Osteocyte (in vitro differentiated cells): ENCODE data around the gene USB1. TPM values are rescaled to one million over a fixed set of nuclear protein-coding genes. Genes with fewer than 3 reads are reported as not detected.

ENCODE experiments used
- DNase-seq: peaks from one replicate; pipeline ENCODE4 v3.0.0; 2021; ENCODE audit warnings: mixed read lengths; ENCODE audit not compliant: unreplicated experiment; ENCODE audit errors: extremely low spot score
- H3K27ac Mint-ChIP-seq: one replicate; pipeline ENCODE4 v1.8.0; 2021; ENCODE audit warnings: mild to moderate bottlenecking, mixed read lengths; ENCODE audit not compliant: unreplicated experiment
- H3K27me3 Mint-ChIP-seq: one replicate; pipeline ENCODE4 v1.8.0; 2021; ENCODE audit warnings: mixed read lengths; ENCODE audit not compliant: unreplicated experiment
- H3K36me3 Mint-ChIP-seq: one replicate; pipeline ENCODE4 v1.8.0; 2021; ENCODE audit warnings: mixed read lengths; ENCODE audit not compliant: unreplicated experiment
- H3K4me1 Mint-ChIP-seq: one replicate; pipeline ENCODE4 v1.8.0; 2021; ENCODE audit warnings: mixed read lengths; ENCODE audit not compliant: unreplicated experiment
- H3K4me3 Mint-ChIP-seq: one replicate; pipeline ENCODE4 v1.8.0; 2021; ENCODE audit warnings: mild to moderate bottlenecking, moderate library complexity, mixed read lengths; ENCODE audit not compliant: unreplicated experiment
- H3K9me3 Mint-ChIP-seq: one replicate; pipeline ENCODE4 v1.8.0; 2021; ENCODE audit warnings: mixed read lengths; ENCODE audit not compliant: unreplicated experiment
- CTCF ChIP-seq: fragments of 200-600 bp; sonication (generic); IDR thresholded peaks from 2 replicates; pipeline ENCODE4 v1.5.0; 2021; ENCODE audit warnings: antibody characterized with exemption, mild to moderate bottlenecking, moderate library complexity
- total RNA-seq: library from RNA; stranded (reverse); gene quantifications from 2 replicates; pipeline ENCODE4 v1.2.1, GENCODE V29; 2021

The USB1 gene
- total RNA-seq, 1 donor from 2014 or later: 45.5 TPM

- no peak for DNase-seq
- Mint-ChIP-seq H3K27ac (no peak overlapping the region), H3K36me3 (no peaks in the 10 kb centered on the region), H3K4me1 (peaks cover 2% of the 10 kb centered on the region), H3K9me3 (no peaks in the 10 kb centered on the region), H3K27me3 (no peaks in the 10 kb centered on the region), H3K4me3 (no peak overlapping the region)
- no peak for TF ChIP-seq CTCF
Observed at GRCh38 chr16:58042886-58043515, 41.8 kb downstream of the USB1 start.

- H3K4me3 Mint-ChIP-seq: no peak overlapping the region
- H3K9me3 Mint-ChIP-seq: no peaks in the 10 kb centered on the region
- no peak overlapping the region for H3K27ac Mint-ChIP-seq
- no peaks in the 10 kb centered on the region for H3K27me3 Mint-ChIP-seq
- no peak for TF ChIP-seq CTCF
- H3K36me3 Mint-ChIP-seq: no peaks in the 10 kb centered on the region
- H3K4me1 Mint-ChIP-seq: peaks cover 2% of the 10 kb centered on the region
- DNase-seq: no peak
Observed at GRCh38 chr16:58043571-58044155, 42.5 kb downstream of the USB1 start.

DNA sequence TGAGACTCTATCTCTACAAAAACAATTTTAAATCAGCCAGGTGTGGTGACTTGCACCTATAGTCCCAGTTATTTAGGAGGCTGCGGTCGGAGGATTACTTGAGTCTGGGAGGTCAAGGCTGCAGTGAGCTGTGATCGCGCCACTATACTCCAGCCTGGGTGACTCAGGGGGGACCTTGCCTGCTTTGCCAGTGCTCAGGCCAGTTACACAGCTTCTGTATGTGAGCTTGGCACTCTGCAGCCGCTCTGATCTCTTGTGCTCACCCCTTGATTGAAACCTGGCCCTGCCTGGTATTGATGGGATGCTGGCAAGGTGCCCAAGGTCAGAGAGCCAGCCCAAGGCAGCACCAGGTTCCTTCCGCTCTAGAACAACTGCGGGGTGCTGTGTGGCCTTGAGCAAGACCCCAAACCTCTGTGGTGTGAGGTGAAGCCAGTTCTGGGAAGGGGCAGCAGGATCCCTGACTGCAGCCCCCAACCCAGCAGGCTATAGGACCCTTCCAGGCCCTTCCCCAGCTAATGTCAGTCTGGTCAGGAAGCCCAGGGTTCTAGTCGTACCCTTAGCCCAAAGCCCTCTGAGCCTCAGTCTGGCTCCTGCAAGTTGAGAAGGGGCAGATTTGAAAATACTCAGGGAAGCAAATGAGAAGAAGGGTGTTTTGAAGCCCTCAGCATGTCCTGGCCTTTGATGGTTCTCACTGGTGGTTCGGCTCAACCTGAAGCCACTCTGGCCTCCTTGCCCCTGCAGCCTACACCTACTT is 43.2 kb downstream of the USB1 start:
- no peak for DNase-seq
- H3K27ac Mint-ChIP-seq: no peak overlapping the region
- H3K27me3 Mint-ChIP-seq: peaks cover 4% of the 10 kb centered on the region
- no peaks in the 10 kb centered on the region for H3K36me3 Mint-ChIP-seq
- H3K9me3 Mint-ChIP-seq: no peaks in the 10 kb centered on the region
- peaks cover 2% of the 10 kb centered on the region for H3K4me1 Mint-ChIP-seq
- H3K4me3 Mint-ChIP-seq: no peak overlapping the region
- no peak for TF ChIP-seq CTCF

- no peak for DNase-seq
- H3K27me3 Mint-ChIP-seq: peaks cover 4% of the 10 kb centered on the region
- no peak for TF ChIP-seq CTCF
- peaks cover 2% of the 10 kb centered on the region for H3K4me1 Mint-ChIP-seq
- H3K4me3 Mint-ChIP-seq: no peak overlapping the region
- H3K27ac Mint-ChIP-seq: no peak overlapping the region
- no peaks in the 10 kb centered on the region for H3K36me3 Mint-ChIP-seq
- no peaks in the 10 kb centered on the region for H3K9me3 Mint-ChIP-seq
Observed at GRCh38 chr16:58045096-58045495, 43.9 kb downstream of the USB1 start.
